ENCODE results near the gene PSMD2.
A peak's percentile ranks its signal among the peaks of the same experiment; 100 is the strongest.
"Not testable (repeated sequence)": the region's sequence is repeated elsewhere in the genome, so short reads cannot be mapped to it uniquely, and the experiment has no call there.

Gene PSMD2

GRCh38 chr3:184321666-184322065, 22.6 kb downstream of the PSMD2 start:
- no peak for DNase-seq

DNA sequence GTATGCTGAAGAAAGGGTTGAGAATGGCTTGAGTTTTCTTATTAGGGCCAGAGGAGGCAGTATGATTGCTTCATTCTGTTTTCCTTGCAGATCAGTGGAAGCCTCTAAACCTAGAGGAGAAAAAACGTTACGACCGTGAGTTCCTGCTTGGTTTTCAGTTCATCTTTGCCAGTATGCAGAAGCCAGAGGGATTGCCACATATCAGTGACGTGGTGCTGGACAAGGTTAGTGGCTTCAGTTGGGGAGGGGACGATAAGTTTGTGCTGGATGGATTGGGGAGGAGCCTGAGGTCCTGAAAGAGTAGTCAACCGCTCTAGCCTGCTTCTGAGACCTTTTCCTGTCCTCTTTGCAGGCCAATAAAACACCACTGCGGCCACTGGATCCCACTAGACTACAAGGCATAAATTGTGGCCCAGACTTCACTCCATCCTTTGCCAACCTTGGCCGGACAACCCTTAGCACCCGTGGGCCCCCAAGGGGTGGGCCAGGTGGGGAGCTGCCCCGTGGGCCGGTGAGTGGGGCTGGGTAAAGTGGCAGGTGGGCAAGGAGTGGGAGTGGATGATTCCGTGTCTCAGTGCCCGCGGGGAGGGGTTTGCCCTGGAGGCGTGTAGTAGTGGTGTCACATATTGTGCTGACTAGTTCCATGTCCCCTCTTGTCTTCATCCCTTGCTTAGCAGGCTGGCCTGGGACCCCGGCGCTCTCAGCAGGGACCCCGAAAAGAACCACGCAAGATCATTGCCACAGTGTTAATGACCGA, 23.9 kb downstream of the PSMD2 start:
- no peak for DNase-seq

GRCh38 chr3:184323696-184324095, 24.7 kb downstream of the PSMD2 start:
- DNase-seq = no peak

DNA sequence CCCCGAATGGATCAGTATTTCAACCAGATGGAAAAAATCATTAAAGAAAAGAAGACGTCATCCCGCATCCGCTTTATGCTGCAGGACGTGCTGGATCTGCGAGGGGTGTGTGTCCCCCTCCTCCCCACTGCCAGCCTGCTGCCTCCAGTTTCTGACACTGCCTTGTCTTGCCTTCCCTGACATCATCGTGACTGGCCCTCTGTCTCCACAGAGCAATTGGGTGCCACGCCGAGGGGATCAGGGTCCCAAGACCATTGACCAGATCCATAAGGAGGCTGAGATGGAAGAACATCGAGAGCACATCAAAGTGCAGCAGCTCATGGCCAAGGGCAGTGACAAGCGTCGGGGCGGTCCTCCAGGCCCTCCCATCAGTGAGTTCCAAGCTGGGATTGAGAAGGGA, 26.2 kb downstream of the PSMD2 start:
- no peak for DNase-seq

GRCh38 chr3:184325715-184326369, 26.8 kb downstream of the PSMD2 start:
- no peak for DNase-seq

DNA sequence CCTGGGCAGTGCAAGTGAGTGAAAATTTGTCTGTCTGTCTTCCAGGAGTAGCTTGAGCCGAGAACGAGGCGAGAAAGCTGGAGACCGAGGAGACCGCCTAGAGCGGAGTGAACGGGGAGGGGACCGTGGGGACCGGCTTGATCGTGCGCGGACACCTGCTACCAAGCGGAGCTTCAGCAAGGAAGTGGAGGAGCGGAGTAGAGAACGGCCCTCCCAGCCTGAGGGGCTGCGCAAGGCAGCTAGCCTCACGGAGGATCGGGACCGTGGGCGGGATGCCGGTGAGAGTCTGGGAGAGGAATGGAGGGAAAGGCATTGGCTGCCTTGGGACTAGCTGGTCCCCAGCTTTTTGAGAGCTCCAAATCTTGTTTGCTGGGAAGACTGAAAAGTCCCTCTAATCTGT, 28.1 kb downstream of the PSMD2 start:
- DNase-seq = no peak

- DNase-seq = no peak
Observed at GRCh38 chr3:184328516-184328915, 29.5 kb downstream of the PSMD2 start.

- DNase-seq = peak; percentile 94
Observed at GRCh38 chr3:184332370-184333090, 33.5 kb downstream of the PSMD2 start.

DNA sequence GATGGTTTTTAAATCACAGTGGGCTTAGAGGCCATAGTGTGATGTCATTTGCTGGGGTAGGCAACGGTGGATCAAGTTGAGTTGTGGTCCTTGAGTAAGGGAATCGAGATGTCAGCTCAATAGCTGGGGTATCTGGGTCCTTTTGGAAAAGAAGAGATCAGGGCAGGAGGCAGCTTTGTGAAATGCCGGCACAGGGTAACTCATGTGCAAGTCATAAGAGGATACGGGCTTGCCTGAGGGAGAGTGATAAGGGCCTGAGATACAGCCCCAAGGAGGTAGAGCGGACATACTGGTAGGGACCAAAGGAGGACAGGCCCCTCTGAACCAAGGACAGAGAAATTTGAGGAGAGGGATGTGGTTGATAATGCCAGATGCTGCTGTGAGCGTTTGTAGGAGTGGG, 34.1 kb downstream of the PSMD2 start:
- DNase-seq = no peak

- DNase-seq = no peak
Observed at GRCh38 chr3:184333700-184334099, 34.7 kb downstream of the PSMD2 start.

DNA sequence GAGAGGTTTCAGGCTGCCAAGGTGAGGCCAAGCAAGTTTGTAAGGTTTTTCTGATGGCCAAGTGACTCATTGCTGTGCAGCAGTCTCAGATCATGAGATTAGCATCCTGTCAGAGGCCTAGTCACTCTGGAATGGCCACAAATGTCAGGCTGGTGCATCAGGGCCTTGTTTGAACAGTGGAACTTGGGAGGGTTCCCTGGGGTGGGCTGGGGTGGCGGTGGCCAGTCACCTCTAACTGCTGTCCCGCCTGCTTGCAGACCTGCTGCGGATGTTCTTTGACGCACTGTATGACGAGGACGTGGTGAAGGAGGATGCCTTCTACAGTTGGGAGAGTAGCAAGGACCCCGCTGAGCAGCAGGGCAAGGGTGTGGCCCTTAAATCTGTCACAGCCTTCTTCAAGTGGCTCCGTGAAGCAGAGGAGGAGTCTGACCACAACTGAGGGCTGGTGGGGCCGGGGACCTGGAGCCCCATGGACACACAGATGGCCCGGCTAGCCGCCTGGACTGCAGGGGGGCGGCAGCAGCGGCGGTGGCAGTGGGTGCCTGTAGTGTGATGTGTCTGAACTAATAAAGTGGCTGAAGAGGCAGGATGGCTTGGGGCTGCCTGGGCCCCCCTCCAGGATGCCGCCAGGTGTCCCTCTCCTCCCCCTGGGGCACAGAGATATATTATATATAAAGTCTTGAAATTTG, 35.6 kb downstream of the PSMD2 start:
- DNase-seq = peak; percentile 88

GRCh38 chr3:184335291-184335660, 36.2 kb downstream of the PSMD2 start:
- no peak for DNase-seq

DNA sequence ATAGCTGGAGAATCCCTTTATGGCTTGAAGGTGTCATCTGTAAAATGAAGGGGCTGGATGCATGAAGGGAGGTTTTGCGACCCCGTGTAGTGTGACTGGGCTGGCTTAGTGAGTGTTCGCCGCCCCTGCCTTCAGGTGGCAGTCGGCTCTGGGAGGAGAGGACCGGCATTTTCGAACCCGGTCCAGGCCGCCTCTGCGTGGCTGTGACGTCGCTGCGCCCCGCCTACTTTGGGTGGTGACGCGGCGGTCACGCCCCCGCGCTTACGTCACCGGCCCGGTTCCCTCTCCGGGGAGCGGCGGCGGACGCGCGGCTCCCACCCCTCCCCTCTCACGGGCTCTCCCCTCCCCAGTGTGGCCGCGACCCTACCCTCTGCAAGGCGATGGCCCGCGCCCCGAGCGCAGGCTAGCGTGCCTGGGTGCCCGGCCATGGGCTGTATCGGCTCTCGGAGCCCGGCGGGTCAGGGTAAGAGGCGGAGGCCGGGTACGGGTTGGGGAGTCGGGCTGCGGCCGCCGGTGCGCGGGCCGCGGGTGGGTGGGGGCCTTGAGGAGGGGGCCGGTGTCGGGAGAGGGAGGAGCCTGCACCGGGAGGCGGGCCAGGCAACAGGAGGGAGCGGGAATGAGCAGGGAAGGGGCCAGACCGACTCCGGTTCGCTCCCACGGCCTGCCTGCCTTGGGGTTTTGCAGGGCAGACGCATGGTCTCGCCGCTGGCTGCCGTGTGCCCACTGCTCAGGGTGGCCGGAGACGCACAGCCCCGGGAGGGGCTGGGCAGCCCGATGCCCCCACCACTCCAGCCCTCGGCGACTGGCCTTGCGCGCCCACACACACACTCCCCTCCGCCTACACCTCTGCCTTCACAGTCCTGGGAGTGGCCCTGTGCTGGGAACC, 36.9 kb downstream of the PSMD2 start:
- peak; percentile 94 for DNase-seq

- DNase-seq = no peak
Observed at GRCh38 chr3:184336547-184337398, 37.7 kb downstream of the PSMD2 start.

- DNase-seq = no peak
Observed at GRCh38 chr3:184337399-184337714, 38.3 kb downstream of the PSMD2 start, which contains the start of gene FAM131A. Gene FAM131A (plus strand): TSS chr3:184337600. CDS start chr3:184337631, 31 bp downstream.

DNA sequence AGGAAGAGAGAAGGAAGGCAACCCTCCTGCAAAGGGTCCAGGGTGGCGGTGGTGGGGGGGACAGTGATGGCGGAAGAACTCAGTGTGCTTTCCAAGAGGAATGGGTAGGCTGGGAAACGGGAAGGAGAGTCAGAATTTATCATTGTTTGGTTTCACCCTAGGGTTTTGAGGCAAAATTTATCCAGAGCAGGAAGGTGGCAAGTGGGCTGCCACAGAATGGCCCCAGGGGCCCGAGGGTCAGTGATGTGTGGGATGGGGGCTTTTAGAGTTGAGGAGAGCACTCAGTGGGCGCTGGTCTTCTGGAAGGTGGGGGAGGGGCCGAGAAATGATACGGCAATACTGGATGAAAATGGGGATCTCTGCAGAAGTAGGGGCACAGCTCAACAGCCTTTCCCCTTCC, 38.9 kb downstream of the PSMD2 start:
- DNase-seq = no peak

- DNase-seq = peak; percentile 89
Observed at GRCh38 chr3:184338511-184338945, 39.5 kb downstream of the PSMD2 start.

- DNase-seq = no peak
Observed at GRCh38 chr3:184339001-184339400, 40.0 kb downstream of the PSMD2 start.

GRCh38 chr3:184339451-184340135, 40.6 kb downstream of the PSMD2 start:
- not testable (repeated sequence) for DNase-seq

DNA sequence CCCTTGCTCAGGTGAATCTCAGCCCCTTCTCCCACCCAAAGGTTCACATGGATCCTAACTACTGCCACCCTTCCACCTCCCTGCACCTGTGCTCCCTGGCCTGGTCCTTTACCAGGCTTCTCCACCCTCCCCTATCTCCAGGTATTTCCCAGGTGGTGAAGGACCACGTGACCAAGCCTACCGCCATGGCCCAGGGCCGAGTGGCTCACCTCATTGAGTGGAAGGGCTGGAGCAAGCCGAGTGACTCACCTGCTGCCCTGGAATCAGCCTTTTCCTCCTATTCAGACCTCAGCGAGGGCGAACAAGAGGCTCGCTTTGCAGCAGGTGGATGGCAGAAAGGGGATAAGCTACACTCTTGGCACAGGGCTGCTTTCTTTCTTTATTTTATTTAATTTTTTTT, 42.9 kb downstream of the PSMD2 start:
- DNase-seq = no peak
